Measurements from ENCODE around the gene FAM161B. TPM values are rescaled to one million over a fixed set of nuclear protein-coding genes. Genes with fewer than 3 reads are reported as not detected.

The FAM161B gene
- polyA plus RNA-seq, 1 experiment, result 2.6 TPM

DNA sequence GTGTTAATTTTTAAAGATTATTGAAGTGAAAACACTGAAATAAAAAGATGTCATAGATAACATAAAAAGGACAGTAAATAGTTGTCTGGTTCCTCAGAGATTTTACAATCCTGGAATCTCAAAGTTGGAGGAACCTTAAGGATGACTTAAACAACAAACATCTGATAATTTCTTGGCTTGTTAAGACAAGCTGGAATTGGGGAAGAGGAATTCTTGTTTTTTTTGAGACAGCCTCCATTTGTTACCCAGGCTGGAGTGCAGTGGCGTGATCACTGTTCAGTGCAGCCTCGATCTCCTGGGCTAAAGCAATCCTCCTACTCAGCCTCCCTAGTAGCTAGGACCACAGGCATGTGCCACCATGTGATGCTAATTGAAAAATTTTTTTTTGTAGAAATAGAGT, 60.9 kb downstream of the FAM161B start:
- POLR2A ChIA-PET, result interaction anchor here (0.7 kb wide), 1 partner anchor 129 kb away, joined by 4 read pairs; a partner anchor contains a TSS
- DNase-seq (ENCODE audit: low read depth, low spot score), result no peak
- Histone ChIP-seq H3K4me3 (ENCODE audit: low read depth, low read length) (no peak overlapping the region), H3K9me3 (ENCODE audit: control insufficient read depth, insufficient read depth, low read length) (no peaks in the 10 kb centered on the region; the same call in 1 of the 2 replicates), H3K27ac (ENCODE audit: low read depth, low read length) (no peak overlapping the region), H3K27me3 (ENCODE audit: control insufficient read depth, insufficient read depth, low read length) (no peaks in the 10 kb centered on the region)
- TF ChIP-seq, protein P1, sequence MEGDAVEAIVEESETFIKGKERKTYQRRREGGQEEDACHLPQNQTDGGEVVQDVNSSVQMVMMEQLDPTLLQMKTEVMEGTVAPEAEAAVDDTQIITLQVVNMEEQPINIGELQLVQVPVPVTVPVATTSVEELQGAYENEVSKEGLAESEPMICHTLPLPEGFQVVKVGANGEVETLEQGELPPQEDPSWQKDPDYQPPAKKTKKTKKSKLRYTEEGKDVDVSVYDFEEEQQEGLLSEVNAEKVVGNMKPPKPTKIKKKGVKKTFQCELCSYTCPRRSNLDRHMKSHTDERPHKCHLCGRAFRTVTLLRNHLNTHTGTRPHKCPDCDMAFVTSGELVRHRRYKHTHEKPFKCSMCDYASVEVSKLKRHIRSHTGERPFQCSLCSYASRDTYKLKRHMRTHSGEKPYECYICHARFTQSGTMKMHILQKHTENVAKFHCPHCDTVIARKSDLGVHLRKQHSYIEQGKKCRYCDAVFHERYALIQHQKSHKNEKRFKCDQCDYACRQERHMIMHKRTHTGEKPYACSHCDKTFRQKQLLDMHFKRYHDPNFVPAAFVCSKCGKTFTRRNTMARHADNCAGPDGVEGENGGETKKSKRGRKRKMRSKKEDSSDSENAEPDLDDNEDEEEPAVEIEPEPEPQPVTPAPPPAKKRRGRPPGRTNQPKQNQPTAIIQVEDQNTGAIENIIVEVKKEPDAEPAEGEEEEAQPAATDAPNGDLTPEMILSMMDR (IDR thresholded peaks at IDR 0.05; ENCODE audit: low read depth, low read length), result no peak
- CTCF ChIA-PET, result no interaction called here

DNA sequence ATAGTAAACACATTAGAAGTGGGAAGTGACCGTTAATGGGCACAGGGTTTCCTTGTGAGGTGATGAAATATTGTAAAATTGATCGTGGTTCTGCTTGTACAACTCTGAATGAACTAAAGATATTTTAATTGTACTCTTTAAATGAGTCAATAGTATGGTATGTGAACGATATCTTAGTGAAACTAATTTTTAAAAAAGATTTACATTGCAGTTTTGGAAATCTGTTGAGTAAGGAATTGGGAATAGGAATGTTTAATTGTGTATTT, 61.5 kb downstream of the FAM161B start:
- TF ChIP-seq, protein P1 (IDR thresholded peaks at IDR 0.05; ENCODE audit: low read depth, low read length), result no peak
- Histone ChIP-seq H3K4me3 (ENCODE audit: low read depth, low read length) (peak overlapping the region; percentile 90), H3K9me3 (ENCODE audit: control insufficient read depth, insufficient read depth, low read length) (no peaks in the 10 kb centered on the region; the same call in 1 of the 2 replicates), H3K27ac (ENCODE audit: low read depth, low read length) (no peak overlapping the region), H3K27me3 (ENCODE audit: control insufficient read depth, insufficient read depth, low read length) (no peaks in the 10 kb centered on the region)
- ChIA-PET POLR2A (interaction anchor here (0.7 to 1.0 kb wide), 2 partner anchors 129 to 165 kb away, joined by 3 to 4 read pairs; a partner anchor contains a TSS), CTCF (interaction anchor here (1.0 kb wide), 1 partner anchor 161 kb away, joined by 4 read pairs; no protein-coding TSS in a partner anchor)
- no peak for DNase-seq (ENCODE audit: low read depth, low spot score)

DNA sequence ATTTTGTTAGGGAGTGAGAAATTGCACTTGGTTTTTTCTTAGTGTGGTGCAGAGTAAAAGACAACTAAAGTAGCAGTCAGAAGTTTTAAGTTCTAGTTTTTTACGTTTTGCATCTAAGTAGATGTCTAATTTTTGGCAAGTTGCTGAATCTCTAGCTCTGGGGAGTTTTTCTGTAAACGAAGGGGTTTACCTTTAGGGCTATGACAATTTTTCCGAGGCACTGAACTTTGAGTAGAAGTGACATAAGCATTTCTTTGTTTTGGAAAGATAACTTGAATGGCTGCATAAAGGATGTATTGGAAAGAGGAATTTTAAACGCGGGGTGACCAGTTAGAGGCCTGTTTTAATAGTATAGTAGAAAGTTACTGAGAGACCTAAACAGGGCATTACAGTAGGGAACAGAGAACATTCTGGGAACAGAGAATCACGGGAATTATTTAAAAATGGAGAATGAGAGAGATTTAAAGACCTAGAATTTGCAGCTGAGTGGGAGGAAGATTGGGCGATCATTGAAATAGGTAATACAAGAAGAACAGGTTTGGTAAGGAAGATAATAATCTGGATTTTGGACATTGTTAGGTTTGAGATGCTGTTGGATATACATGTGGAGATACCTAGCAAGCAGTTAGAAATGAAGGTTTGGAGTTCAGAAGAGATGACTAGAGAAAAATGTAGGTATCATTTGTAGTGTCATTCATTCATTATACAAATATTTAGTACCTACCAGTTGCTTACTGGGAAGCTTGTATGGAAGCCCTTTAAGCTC, 62.0 kb downstream of the FAM161B start:
- H3K9me3 ChIP-seq (ENCODE audit: control insufficient read depth, insufficient read depth, low read length), result no peaks in the 10 kb centered on the region; the same call in 1 of the 2 replicates
- ChIA-PET CTCF (interaction anchor here (1.0 kb wide), 1 partner anchor 160 kb away, joined by 4 read pairs; no protein-coding TSS in a partner anchor), POLR2A (interaction anchor here (1.0 kb wide), 1 partner anchor 164 kb away, joined by 3 read pairs; no protein-coding TSS in a partner anchor)
- peak overlapping the region; percentile 90 for H3K4me3 ChIP-seq (ENCODE audit: low read depth, low read length)
- TF ChIP-seq, protein P1 (IDR thresholded peaks at IDR 0.05; ENCODE audit: low read depth, low read length), result no peak
- H3K27me3 ChIP-seq (ENCODE audit: control insufficient read depth, insufficient read depth, low read length), result no peaks in the 10 kb centered on the region
- H3K27ac ChIP-seq (ENCODE audit: low read depth, low read length), result no peak overlapping the region
- DNase-seq (ENCODE audit: low read depth, low spot score), result no peak

DNA sequence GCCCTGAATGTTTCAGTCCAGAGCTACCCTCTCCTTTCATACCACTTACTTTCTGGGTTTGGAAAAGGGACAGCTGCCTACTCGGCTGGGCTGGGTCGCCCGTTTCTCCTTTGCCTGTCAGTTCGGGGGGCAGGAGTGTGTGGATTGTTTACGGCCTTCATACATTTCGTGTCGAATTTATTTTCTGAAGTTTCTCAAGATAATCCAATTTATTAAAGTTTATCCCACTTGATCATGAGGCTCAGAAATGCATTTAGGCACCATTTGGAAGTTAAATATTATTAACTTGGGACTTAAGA, 62.6 kb downstream of the FAM161B start:
- Histone ChIP-seq H3K27me3 (ENCODE audit: control insufficient read depth, insufficient read depth, low read length) (no peaks in the 10 kb centered on the region), H3K9me3 (ENCODE audit: control insufficient read depth, insufficient read depth, low read length) (no peaks in the 10 kb centered on the region; the same call in 1 of the 2 replicates), H3K27ac (ENCODE audit: low read depth, low read length) (peak overlapping the region; percentile 95), H3K4me3 (ENCODE audit: low read depth, low read length) (peak overlapping the region; percentile 90)
- no peak for DNase-seq (ENCODE audit: low read depth, low spot score)
- TF ChIP-seq, protein P1 (IDR thresholded peaks at IDR 0.05; ENCODE audit: low read depth, low read length), result no peak
- POLR2A ChIA-PET, result interaction anchor here (0.9 to 1.6 kb wide), 2 partner anchors 9 to 36 kb away, joined by 3 to 13 read pairs; partner anchors contain the start of gene PTGR2
- CTCF ChIA-PET, result no interaction called here
